Stimulated activated CD8-positive, alpha-beta memory T cell treated with anti-CD3 and anti-CD28 coated beads, Interleukin-12 subunit alpha, Interleukin-12 subunit beta, amount 100 ng/mL, for 4 hours (primary cell): ENCODE measurements around the gene ALG9.
"Not testable (repeated sequence)": the region's sequence is repeated elsewhere in the genome, so short reads cannot be mapped to it uniquely, and the experiment has no call there.

Experiments
- DNase-seq: peaks from one replicate; pipeline ENCODE4 v3.0.0-alpha.2; 2020; ENCODE audit warnings: low read depth

Gene ALG9

GRCh38 chr11:111795334-111795985, 75.9 kb downstream of the ALG9 start:
- DNase-seq = no peak

- no peak for DNase-seq
Measured at GRCh38 chr11:111793863-111794262, 77.5 kb downstream of the ALG9 start.

GRCh38 chr11:111792955-111793500, 78.4 kb downstream of the ALG9 start:
- DNase-seq = no peak

- DNase-seq = no peak
Measured at GRCh38 chr11:111792314-111792713, 79.1 kb downstream of the ALG9 start.

- no peak for DNase-seq
Measured at GRCh38 chr11:111788464-111788863, 82.9 kb downstream of the ALG9 start.

- no peak for DNase-seq
Measured at GRCh38 chr11:111788051-111788450, 83.3 kb downstream of the ALG9 start.

GRCh38 chr11:111785886-111786412, 85.4 kb downstream of the ALG9 start:
- no peak for DNase-seq

- no peak for DNase-seq
Measured at GRCh38 chr11:111785076-111785475, 86.3 kb downstream of the ALG9 start.

- DNase-seq = not testable (repeated sequence)
Measured at GRCh38 chr11:111784311-111784710, 87.1 kb downstream of the ALG9 start.

- DNase-seq = no peak
Measured at GRCh38 chr11:111782109-111782741, 89.2 kb downstream of the ALG9 start.

GRCh38 chr11:111779118-111779517, 92.3 kb downstream of the ALG9 start:
- no peak for DNase-seq

- DNase-seq = no peak
Measured at GRCh38 chr11:111778047-111778558, 93.3 kb downstream of the ALG9 start.

- DNase-seq = no peak
Measured at GRCh38 chr11:111777094-111778046, 94.0 kb downstream of the ALG9 start.

- no peak for DNase-seq
Measured at GRCh38 chr11:111776398-111777093, 94.8 kb downstream of the ALG9 start.

- no peak for DNase-seq
Measured at GRCh38 chr11:111774955-111775710, 96.2 kb downstream of the ALG9 start.

- no peak for DNase-seq
Measured at GRCh38 chr11:111772535-111772934, 98.8 kb downstream of the ALG9 start.

GRCh38 chr11:111771205-111771604, 100.2 kb downstream of the ALG9 start:
- DNase-seq = not testable (repeated sequence)

GRCh38 chr11:111770581-111771134, 100.7 kb downstream of the ALG9 start:
- DNase-seq = no peak

GRCh38 chr11:111766834-111767142, 104.6 kb downstream of the ALG9 start:
- DNase-seq = no peak
